Right atrium auricular region (tissue), 2 donors: ENCODE data around the gene PAX2. TPM values are rescaled to one million over a fixed set of nuclear protein-coding genes. Genes with fewer than 3 reads are reported as not detected.

ENCODE experiments used
- DNase-seq: peaks from one replicate; pipeline ENCODE4 v3.0.0-alpha.2; 2019; ENCODE audit warnings: low spot score
- H3K27ac ChIP-seq, 2 donors: fragments of 200-600 bp; sonication (generic); 1 replicate in 1 of 2; 2 replicates in 1 of 2; pipeline ENCODE4 v1.5.1; 2016 to 2019
- H3K27me3 ChIP-seq, 2 donors: fragments of 200-600 bp; sonication (generic); one replicate each; pipeline versions ENCODE4 v1.5.1 to v1.6.0; 2017 to 2019
- H3K36me3 ChIP-seq: fragments of 200-600 bp; sonication (generic); one replicate; pipeline ENCODE4 v1.5.1; 2016
- H3K4me1 ChIP-seq, 2 donors: fragments of 200-600 bp; sonication (generic); one replicate each; pipeline versions ENCODE4 v1.5.1 to v1.6.0; 2017 to 2019
- H3K4me3 ChIP-seq, 2 donors: fragments of 200-600 bp; sonication (generic); 1 replicate in 1 of 2; 2 replicates in 1 of 2; pipeline ENCODE4 v1.5.1; 2017 to 2019; ENCODE audit warnings: mild to moderate bottlenecking in 1 of 2, moderate library complexity in 1 of 2
- H3K9me3 ChIP-seq, 2 donors: fragments of 200-600 bp; sonication (generic); one replicate each; pipeline ENCODE4 v1.5.1; 2019
- CTCF ChIP-seq, 2 donors: fragments of 200-600 bp; sonication (generic); IDR thresholded peaks; one replicate each; pipeline ENCODE4 v1.5.1; 2019; ENCODE audit warnings: antibody characterized with exemption in 2 of 2
- total RNA-seq, 2 donors: library from RNA; depleted of rRNA; stranded (reverse); fragments of >200 nt; gene quantifications; one replicate each; pipeline ENCODE4 v1.1.0, GENCODE V29; 2016

The PAX2 gene
- total RNA-seq, 2 donors from 2014 or later = not detected

- no peaks in the 10 kb centered on the region for H3K36me3 ChIP-seq
- no peak overlapping the region for H3K27ac ChIP-seq
- H3K4me1 ChIP-seq = peaks cover 0 to 49% of the 10 kb centered on the region in 2 donors
- no peaks in the 10 kb centered on the region for H3K9me3 ChIP-seq
- H3K4me3 ChIP-seq = peak overlapping the region in 1 of 2 donors; percentile 34
- peaks cover 66 to 81% of the 10 kb centered on the region in 2 donors for H3K27me3 ChIP-seq
- DNase-seq = no peak
- no peak for TF ChIP-seq CTCF (IDR thresholded peaks at IDR 0.05)
These were observed 7.1 kb upstream of the PAX2 start for GRCh38 chr10:100738055-100738827.

DNA sequence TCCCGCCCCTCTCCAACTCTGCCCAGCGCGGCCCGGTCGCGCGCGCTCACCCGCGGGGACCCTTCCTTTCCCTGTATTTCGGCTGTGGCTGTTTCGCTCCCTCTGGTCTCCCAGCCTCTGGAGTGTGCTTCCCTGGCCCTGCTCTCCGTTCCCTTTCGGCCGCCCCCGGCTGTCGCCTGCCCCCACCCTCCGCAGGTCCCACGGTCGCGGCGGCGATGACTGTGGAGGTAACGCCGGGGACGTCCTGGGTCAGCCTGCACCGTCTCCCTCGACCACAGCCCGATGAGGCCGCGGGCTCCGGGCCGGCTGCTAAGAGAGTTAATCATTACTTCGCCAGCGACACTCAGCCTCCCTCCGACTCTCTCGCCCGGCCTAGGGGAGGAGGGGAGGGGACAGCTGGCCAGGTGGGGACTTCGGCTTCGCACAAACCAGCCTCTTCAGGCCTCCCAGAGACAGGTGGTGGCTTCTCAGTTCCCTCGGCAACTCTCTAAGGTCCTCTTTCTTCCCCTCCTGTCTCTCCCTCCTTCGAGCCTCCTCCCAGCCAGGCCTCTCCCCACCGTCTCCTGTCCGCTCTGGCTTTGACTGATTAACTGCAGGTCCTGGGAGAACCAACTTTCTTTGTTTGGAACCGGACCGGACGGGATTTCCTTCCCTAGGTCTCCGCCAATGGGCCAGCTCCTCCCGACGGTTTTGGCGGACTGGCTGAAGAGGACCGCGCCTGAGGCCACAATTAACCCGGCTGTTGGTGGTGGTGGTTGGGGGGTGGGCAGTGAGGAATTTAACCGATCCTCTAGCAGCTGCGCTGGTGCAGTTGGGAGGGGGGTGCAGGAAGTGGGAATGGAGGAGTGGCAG lies 5.6 kb upstream of the PAX2 start:
- Histone ChIP-seq H3K27ac (no peak overlapping the region), H3K9me3 (no peaks in the 10 kb centered on the region), H3K36me3 (no peaks in the 10 kb centered on the region), H3K4me3 (no peak overlapping the region), H3K27me3 (peaks cover 70 to 89% of the 10 kb centered on the region in 2 donors), H3K4me1 (peaks cover 0 to 63% of the 10 kb centered on the region in 2 donors)
- TF ChIP-seq CTCF (IDR thresholded peaks at IDR 0.05) = no peak
- no peak for DNase-seq

DNA sequence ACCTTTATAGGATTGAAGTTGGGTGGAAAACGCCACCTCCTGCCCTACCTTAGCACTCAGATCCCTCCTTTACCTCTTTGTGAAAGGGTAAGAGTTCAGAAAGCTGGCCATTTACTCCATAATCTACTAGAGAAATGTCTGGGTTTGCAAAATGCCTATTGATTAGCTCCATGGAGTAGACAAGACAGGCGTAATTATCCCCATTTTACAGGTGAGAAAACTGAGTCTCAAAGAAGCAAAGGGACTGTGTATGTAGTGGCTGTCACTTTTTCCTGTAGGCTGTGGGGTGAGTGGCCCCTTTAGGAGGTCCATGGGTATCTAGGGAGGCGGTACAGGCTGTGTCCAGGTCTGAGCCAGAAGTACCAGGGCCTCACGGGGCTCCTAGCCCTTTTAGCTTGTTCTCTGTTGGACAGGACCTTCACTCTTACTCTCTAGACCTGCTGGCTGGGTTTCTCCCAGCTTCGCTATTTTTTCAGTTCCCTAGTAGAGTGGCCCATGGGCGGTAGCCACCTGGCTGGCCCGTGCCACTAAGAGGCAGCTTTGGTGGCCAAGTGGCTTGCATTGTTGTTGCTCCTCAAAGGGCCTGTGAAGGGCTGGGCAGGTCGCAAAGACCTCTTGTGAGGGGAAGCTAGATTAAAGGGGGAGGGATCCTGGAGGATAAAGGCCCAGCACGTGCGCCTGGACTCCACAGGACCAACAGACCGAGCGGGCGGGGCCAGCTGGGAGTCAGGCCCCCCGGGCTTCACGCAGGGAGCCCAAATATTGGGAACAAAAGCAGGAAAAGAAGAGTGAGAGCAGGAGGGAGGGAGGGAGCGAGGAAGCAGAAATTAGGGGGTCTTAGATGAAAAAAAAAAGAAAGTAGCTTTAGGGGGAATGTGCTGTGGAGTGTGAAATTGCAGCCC lies 4.7 kb upstream of the PAX2 start:
- H3K9me3 ChIP-seq = no peaks in the 10 kb centered on the region
- H3K27ac ChIP-seq = no peak overlapping the region
- DNase-seq = no peak
- no peak for TF ChIP-seq CTCF (IDR thresholded peaks at IDR 0.05)
- no peak overlapping the region for H3K4me3 ChIP-seq
- H3K36me3 ChIP-seq = no peaks in the 10 kb centered on the region
- H3K4me1 ChIP-seq = peaks cover 0 to 68% of the 10 kb centered on the region in 2 donors
- H3K27me3 ChIP-seq = peaks cover 78 to 89% of the 10 kb centered on the region in 2 donors

DNA sequence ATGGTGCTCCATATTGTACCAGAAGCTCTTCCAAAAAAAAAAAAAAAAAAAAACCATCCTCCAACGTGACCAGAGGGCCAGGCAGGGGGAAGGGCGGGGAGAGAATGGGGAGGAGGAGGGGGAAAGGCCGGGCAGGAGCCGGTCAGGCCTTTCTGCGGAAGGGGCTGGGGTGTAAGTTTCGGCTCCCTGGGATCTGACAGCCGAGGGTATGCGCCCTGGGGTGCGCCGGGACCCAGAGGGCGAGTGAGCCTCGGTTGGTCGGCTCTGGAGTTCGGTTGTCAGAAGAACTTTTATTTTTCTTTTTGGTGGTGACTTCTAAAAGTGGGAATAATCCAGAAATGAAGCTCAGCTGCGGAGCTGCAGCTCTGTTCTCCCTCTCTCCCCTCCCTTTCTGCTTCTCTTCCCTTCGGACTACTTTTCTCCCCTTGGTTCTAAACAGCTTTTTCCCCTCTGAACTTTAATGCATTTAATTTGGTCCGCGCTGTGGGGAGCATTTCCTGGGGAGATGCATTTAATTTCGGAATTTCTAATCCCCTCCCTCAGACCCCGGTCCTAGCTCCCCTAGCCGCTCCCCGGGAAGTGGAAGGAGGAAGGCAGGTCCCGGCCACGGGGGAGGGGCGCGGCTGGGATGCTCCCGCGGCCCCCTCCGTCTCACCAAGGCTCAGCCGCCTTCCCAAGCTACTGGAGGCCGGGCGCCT lies 3.9 kb upstream of the PAX2 start:
- no peaks in the 10 kb centered on the region for H3K9me3 ChIP-seq
- H3K4me3 ChIP-seq = no peak overlapping the region
- H3K4me1 ChIP-seq = peaks cover 0 to 73% of the 10 kb centered on the region in 2 donors
- H3K27me3 ChIP-seq = peaks cover 83 to 91% of the 10 kb centered on the region in 2 donors
- no peak overlapping the region for H3K27ac ChIP-seq
- no peak for DNase-seq
- no peaks in the 10 kb centered on the region for H3K36me3 ChIP-seq
- TF ChIP-seq CTCF (IDR thresholded peaks at IDR 0.05) = no peak
